ENCODE measurements around the gene CNPY1. TPM values are rescaled to one million over a fixed set of nuclear protein-coding genes. Genes with fewer than 3 reads are reported as not detected.

CNPY1 gene
- total and polyA plus RNA-seq, 2 donors, result 0.32 TPM; not detected in 1

GRCh38 chr7:155496267-155497005 is 49.9 kb downstream of the CNPY1 start:
- DNase-seq (ENCODE audit: extremely low spot score), result no peak
- 84% methylated on average over 23 of the region's 23 CpGs for WGBS
- Histone ChIP-seq H3K36me3 (ENCODE audit: insufficient read depth) (no peaks in the 10 kb centered on the region), H3K4me3 (ENCODE audit: low read depth, low read length) (no peak overlapping the region), H3K27ac (ENCODE audit: low read depth) (no peak overlapping the region), H3K4me1 (ENCODE audit: insufficient read depth) (no peaks in the 10 kb centered on the region)

GRCh38 chr7:155495440-155496248 is 50.7 kb downstream of the CNPY1 start:
- no peak overlapping the region for H3K27ac ChIP-seq (ENCODE audit: low read depth)
- no peaks in the 10 kb centered on the region for H3K4me1 ChIP-seq (ENCODE audit: insufficient read depth)
- 82% methylated on average over 13 of the region's 13 CpGs for WGBS
- no peak overlapping the region for H3K4me3 ChIP-seq (ENCODE audit: low read depth, low read length)
- H3K36me3 ChIP-seq (ENCODE audit: insufficient read depth), result no peaks in the 10 kb centered on the region
- DNase-seq (ENCODE audit: extremely low spot score), result no peak

- Histone ChIP-seq H3K36me3 (ENCODE audit: insufficient read depth) (no peaks in the 10 kb centered on the region), H3K4me1 (ENCODE audit: insufficient read depth) (no peaks in the 10 kb centered on the region), H3K27ac (ENCODE audit: low read depth) (no peak overlapping the region), H3K4me3 (ENCODE audit: low read depth, low read length) (no peak overlapping the region)
- no peak for DNase-seq (ENCODE audit: extremely low spot score)
- WGBS, result 85% methylated on average over 16 of the region's 16 CpGs
Measured at GRCh38 chr7:155494551-155494950, 51.8 kb downstream of the CNPY1 start.

- no peak for DNase-seq (ENCODE audit: extremely low spot score)
- no peak overlapping the region for H3K4me3 ChIP-seq (ENCODE audit: low read depth, low read length)
- WGBS, result 81% methylated on average over 33 of the region's 33 CpGs
- no peaks in the 10 kb centered on the region for H3K4me1 ChIP-seq (ENCODE audit: insufficient read depth)
- H3K27ac ChIP-seq (ENCODE audit: low read depth), result no peak overlapping the region
- no peaks in the 10 kb centered on the region for H3K36me3 ChIP-seq (ENCODE audit: insufficient read depth)
Measured at GRCh38 chr7:155493744-155494538, 52.4 kb downstream of the CNPY1 start.

- no peak for DNase-seq (ENCODE audit: extremely low spot score)
- H3K4me1 ChIP-seq (ENCODE audit: insufficient read depth), result no peaks in the 10 kb centered on the region
- H3K4me3 ChIP-seq (ENCODE audit: low read depth, low read length), result no peak overlapping the region
- 64% methylated on average over 11 of the region's 11 CpGs for WGBS
- no peaks in the 10 kb centered on the region for H3K36me3 ChIP-seq (ENCODE audit: insufficient read depth)
- no peak overlapping the region for H3K27ac ChIP-seq (ENCODE audit: low read depth)
Measured at GRCh38 chr7:155491812-155492211, 54.5 kb downstream of the CNPY1 start.

GRCh38 chr7:155490697-155491628 is 55.4 kb downstream of the CNPY1 start:
- H3K4me1 ChIP-seq (ENCODE audit: insufficient read depth), result no peaks in the 10 kb centered on the region
- no peak for DNase-seq (ENCODE audit: extremely low spot score)
- no peaks in the 10 kb centered on the region for H3K36me3 ChIP-seq (ENCODE audit: insufficient read depth)
- no peak overlapping the region for H3K27ac ChIP-seq (ENCODE audit: low read depth)
- WGBS, result 31% methylated on average over 47 of the region's 47 CpGs
- H3K4me3 ChIP-seq (ENCODE audit: low read depth, low read length), result peak overlapping the region; percentile 35

GRCh38 chr7:155489862-155490696 is 56.3 kb downstream of the CNPY1 start:
- Histone ChIP-seq H3K36me3 (ENCODE audit: insufficient read depth) (no peaks in the 10 kb centered on the region), H3K27ac (ENCODE audit: low read depth) (no peak overlapping the region), H3K4me1 (ENCODE audit: insufficient read depth) (no peaks in the 10 kb centered on the region), H3K4me3 (ENCODE audit: low read depth, low read length) (peak overlapping the region; percentile 35)
- no peak for DNase-seq (ENCODE audit: extremely low spot score)
- 48% methylated on average over 32 of the region's 32 CpGs for WGBS

GRCh38 chr7:155489158-155489840 is 57.1 kb downstream of the CNPY1 start:
- 74% methylated on average over 20 of the region's 20 CpGs for WGBS
- no peak for DNase-seq (ENCODE audit: extremely low spot score)
- H3K4me3 ChIP-seq (ENCODE audit: low read depth, low read length), result no peak overlapping the region
- H3K4me1 ChIP-seq (ENCODE audit: insufficient read depth), result no peaks in the 10 kb centered on the region
- no peak overlapping the region for H3K27ac ChIP-seq (ENCODE audit: low read depth)
- no peaks in the 10 kb centered on the region for H3K36me3 ChIP-seq (ENCODE audit: insufficient read depth)

- Histone ChIP-seq H3K4me1 (ENCODE audit: insufficient read depth) (no peaks in the 10 kb centered on the region), H3K27ac (ENCODE audit: low read depth) (no peak overlapping the region), H3K4me3 (ENCODE audit: low read depth, low read length) (no peak overlapping the region), H3K36me3 (ENCODE audit: insufficient read depth) (no peaks in the 10 kb centered on the region)
- DNase-seq (ENCODE audit: extremely low spot score), result no peak
- WGBS, result 63% methylated on average over 9 of the region's 9 CpGs
Measured at GRCh38 chr7:155488483-155489127, 57.8 kb downstream of the CNPY1 start.

GRCh38 chr7:155487509-155488482 is 58.6 kb downstream of the CNPY1 start:
- WGBS, result 75% methylated on average over 31 of the region's 31 CpGs
- no peak for DNase-seq (ENCODE audit: extremely low spot score)
- H3K27ac ChIP-seq (ENCODE audit: low read depth), result no peak overlapping the region
- no peak overlapping the region for H3K4me3 ChIP-seq (ENCODE audit: low read depth, low read length)
- H3K4me1 ChIP-seq (ENCODE audit: insufficient read depth), result no peaks in the 10 kb centered on the region
- H3K36me3 ChIP-seq (ENCODE audit: insufficient read depth), result no peaks in the 10 kb centered on the region

Measured in urinary bladder (tissue), 4 donors.